Endothelial cell of hepatic sinusoid (primary cell): ENCODE measurements around the gene TRAPPC12.

Experiments
- in situ Hi-C: cut with HindIII; loops from 2 replicates; pipeline ENCODE4 v1.10.0; 2017; ENCODE audit warnings: low sequenced_read_pairs

TRAPPC12 gene

DNA sequence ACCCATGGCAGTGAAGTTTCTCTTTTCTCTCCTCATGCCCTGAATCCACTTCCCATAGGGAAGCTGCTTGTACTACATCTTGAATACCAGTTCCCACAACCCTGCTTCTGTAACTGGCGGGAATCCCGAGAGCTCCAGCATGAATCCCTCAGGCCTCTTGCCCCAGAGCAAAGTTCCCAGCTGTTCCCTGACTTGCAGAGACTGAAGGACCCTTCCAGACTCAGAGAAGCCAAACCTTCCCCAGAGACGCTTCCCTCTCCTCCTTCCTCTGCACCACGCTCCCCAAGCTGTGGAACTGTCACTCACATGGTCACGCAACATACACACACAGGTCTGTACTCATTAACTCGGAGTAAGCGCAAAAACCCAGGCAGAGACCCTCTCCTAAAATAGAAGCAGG lies 26.4 kb downstream of the TRAPPC12 start:
- in situ Hi-C loops = no loop called here

DNA sequence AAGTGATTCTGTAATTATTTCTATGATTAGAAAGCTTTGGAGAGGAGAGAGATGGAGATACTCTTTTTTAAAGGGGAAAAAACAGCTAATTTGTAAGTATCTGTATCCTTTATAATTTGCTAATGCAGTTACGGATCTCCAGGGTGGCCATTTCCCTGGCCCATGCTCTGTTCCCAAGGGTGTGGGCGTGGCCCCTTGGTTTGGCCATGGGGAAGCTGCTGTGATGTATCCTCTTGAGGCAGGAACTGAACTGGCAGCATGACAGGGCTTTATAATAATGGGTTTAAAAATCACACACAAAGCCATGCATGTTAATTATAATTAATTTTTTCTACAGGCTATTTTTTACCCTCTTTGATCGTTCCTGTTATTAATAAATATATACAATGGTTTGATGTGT lies 27.0 kb downstream of the TRAPPC12 start:
- in situ Hi-C loops = no loop called here

- in situ Hi-C loops = no loop called here
Measured at GRCh38 chr2:3408781-3409180, 29.3 kb downstream of the TRAPPC12 start.

GRCh38 chr2:3409627-3410170 lies 30.2 kb downstream of the TRAPPC12 start:
- in situ Hi-C loops = no loop called here

GRCh38 chr2:3411103-3411502 lies 31.6 kb downstream of the TRAPPC12 start:
- in situ Hi-C loops = no loop called here

DNA sequence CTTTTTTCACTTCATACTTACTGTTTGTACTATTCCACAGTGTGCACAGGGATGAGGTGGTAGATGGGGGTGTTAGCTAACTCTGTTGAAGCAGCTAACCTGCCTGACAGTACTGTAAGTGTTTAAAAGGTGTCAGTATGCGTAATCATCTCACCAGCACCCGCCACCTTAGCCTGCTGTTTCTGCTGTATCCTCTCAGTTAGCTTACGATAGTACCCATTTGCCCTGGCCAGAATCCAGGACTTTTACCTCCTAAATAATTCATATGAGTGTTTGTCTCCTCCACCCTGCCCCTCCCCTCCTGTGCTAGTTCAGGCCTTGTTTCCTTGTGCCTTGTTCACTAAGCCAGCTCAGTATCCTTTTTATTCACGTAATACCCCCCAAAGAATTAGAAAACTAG lies 34.2 kb downstream of the TRAPPC12 start:
- in situ Hi-C loops = no loop called here

DNA sequence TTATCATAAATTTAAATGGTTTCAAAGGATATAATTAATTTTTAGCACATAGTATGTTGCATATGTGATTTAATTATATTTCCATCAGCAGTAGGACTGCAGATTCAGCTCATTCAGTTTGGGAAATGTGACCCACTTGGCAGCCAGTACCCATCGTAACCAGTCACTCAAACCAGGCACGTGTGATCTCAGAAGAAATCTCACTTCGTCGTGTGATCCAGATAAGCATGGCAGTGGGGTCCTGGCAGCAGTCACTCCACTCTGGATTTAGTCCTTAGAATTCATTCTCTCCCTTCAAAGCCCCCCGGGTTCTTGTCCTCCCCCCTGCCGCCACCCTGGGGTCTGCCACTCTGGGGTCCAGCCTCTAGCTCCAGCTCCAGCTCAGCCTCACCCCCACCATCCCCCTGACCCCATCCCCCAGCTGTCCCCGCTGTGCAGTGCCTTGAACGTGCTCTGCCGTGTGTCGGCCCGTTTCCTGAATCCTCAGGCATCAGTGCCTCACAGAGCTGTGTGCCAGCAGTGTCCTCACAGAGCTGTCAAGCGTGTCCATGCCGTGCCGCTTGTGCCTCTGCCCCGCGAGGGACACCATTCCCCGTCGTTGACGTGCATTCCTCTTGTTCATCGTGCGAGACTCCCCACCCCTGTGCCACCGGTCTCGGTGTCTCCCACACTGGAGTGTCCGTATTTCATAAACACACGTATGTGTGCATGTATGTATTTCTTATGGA lies 34.8 kb downstream of the TRAPPC12 start:
- in situ Hi-C loops = no loop called here

DNA sequence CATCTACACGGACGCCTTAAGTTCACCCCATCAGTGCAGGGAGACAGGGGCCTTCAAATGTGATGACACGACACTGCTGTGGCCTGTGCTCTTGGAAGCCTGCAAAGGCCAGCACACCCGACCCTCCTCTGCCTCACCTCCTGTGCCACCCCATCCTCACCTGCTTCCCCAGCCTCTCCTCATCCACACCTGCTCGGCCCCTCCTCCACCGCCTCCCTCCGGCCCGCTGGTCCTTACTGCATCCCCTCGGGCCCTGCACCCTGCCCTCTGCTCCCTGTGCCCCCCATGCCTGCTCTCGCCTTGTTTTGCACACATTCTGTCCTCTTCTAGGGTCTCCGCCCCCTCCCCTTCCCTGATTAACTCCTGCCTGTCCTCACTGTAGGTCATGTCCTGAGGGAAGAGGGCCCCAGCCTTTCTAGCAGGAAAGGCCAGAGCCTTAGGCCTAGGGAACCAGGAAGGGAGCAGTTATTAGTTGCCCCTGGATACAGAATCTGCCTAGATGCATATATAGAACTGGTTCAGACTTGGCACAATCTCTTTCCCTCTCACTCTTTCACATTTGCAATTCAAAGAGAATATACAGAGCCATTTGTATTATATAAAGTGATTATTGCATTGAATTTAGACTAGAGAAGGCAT lies 39.4 kb downstream of the TRAPPC12 start:
- in situ Hi-C loops = no loop called here

- in situ Hi-C loops = no loop called here
Measured at GRCh38 chr2:3420076-3420768, 40.7 kb downstream of the TRAPPC12 start.

GRCh38 chr2:3420769-3421397 lies 41.4 kb downstream of the TRAPPC12 start:
- in situ Hi-C loops = no loop called here

DNA sequence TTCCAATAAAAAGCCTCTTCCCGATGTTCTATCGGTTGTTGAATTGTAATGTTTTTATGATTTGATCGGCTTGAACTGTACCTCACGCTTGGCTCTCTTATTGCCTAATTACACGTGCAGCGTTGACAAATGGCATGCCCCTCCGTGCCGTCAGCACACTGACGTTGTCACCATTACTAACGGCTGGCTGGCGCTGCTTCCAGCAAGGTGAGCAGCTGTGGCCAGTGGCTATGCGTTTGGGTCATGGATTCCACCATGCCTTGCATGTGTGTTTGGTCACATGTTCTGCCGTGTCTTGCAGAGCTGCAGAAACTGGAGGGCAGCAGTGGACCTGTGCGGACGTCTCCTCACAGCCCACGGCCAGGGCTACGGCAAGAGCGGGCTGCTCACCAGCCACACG lies 42.1 kb downstream of the TRAPPC12 start:
- in situ Hi-C loops = no loop called here

DNA sequence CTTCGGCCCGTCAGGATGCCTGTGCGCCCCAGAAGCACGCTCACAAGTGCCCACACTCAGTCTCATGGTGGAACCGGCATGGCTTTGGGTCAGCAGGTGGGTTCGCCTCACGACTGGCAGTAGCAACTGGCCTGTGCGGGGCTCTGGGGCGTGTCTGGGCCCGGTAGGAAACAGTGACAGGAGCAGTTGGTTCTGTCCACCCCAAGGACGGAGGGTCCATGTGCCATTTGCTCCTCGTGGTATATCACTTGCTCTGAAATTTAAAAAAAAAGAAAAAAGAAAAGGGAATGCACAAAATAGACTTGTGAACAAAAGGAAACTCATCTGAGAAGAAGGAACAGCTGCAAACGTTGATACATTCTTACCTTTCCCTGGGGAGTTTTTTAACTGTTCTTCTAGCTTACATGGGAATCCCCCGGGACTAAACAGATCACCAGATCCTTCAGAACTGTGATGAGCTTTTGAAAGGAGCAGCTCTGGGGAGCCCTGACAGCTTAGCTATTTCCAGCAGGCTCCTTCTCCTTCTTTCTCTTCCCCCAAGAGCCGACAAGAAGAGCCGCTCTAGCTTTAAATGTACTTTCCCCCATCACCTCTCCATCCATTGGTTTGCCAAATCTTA lies 42.8 kb downstream of the TRAPPC12 start:
- in situ Hi-C loops = no loop called here

DNA sequence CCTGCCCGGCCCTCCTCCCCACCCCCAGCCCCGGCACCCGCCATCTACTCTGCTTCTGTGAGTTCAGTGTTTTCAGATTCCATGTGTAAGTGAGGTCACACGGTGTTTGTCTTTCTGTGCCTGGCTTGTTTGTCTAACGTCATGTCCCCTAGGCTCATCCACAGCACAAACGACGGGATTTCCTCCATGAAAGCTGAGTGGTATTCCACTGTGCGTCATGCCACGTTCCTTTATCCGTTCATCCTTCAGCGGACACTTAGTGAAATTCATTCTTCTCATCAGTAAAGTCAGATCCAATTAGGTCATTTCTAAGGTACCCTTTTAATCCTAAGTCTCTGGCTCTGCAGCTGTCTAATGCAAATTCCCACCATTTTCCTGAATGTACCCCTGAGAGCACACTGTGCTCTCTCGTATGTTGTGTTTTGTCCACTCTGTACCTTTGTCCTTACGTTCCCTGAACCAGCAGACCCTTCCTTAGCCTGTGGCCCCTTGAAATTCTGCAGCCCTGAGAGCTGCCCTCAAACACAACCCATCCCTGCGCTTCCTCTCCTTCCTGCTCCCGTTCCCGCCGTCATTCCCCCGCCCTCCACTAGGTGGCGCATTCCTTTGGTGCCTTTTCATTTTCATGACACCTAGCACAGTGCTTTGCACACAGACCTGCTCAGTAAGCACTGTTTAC lies 44.1 kb downstream of the TRAPPC12 start:
- in situ Hi-C loops = no loop called here

DNA sequence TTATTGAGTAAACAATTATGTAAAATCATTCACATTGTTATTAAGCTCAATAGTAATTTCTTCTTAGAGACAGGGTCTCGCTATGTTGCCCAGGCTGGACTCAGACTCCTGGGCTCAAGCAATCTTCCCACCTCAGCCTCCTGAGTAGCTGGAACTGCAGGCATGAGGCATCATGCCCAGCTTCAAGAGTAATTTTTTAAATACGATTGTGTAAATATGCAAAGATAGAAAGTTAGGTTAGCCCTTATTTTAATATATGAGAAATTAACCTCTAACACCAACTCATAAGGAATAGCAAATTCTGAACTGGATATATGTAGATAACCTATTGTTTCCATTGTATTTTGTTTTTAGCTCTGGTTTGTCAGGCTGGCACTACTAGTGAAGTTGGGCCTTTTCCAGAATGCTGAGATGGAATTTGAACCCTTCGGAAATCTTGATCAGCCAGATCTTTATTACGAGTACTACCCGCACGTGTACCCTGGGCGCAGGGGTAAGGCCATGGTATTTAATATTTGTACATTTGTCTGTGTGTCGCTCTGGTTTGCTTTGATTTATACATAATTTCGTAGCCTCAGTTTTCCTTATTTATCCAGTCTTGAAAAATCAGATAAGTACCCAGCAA lies 44.8 kb downstream of the TRAPPC12 start:
- in situ Hi-C loops = no loop called here

DNA sequence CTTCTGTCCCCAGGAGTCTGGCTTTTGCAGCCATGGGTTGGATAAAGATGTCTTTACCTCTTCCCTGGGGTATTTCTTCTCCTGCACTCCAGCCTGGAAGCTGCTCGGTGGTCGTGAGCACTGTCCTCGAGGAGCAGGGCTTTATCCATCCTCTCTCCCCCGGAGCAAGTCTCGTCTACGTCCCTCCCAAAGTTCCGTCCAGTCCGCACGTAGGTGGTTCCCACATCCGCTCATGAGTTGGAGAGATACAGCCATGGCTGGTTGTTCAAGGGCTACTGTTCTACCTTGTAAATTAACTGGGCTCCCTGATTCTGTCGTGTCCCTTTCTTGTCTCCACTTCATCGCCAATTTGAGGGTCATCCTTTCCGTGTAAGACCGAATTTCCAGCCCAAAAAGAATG lies 47.1 kb downstream of the TRAPPC12 start:
- in situ Hi-C loops = no loop called here

DNA sequence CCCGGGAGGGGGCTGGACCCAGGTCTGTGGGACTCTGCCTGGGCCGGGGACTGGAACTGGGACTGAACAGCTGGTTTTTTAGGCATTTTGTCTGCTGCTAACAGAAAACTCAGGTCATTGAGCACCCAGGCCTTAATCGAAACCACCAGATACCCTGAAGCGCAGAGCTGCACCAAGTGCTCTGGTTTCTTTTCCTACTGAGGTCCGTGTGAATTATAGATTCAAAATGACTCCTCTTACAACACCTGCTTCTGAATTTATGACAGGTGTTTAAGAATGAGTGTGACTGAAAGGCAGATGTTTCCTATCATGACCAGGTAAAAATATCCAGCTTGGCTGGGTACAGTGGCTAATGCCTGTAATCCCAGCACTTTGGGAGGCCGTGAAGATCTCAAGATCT lies 47.8 kb downstream of the TRAPPC12 start:
- in situ Hi-C loops = no loop called here

GRCh38 chr2:3428577-3428976 lies 49.1 kb downstream of the TRAPPC12 start:
- in situ Hi-C loops = no loop called here

DNA sequence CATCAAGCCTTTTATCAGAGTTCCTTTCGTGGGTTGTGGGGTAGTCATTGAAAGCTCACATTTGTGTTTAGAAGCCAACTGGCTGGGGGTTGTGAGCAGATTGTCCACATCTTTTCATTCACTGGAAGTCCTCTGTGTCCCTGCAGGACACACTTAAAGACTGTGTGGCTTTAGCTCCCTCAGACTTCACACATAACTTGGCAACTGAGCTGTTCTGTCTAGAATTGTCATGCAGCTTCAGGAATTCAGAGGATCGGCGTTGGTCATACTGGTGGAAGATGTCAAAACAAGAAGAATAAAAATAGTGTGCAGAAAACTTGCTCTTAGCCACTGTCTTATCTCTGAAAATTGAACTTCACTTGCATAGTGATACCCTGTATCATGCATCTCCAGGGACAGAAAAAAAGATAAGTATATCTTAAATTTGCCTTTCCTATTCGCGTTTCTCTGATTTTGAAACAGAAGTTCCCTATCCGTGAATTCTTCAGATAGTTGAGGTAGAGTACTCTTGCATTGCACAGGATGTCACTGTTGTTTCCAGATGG lies 49.6 kb downstream of the TRAPPC12 start:
- in situ Hi-C loops = no loop called here

DNA sequence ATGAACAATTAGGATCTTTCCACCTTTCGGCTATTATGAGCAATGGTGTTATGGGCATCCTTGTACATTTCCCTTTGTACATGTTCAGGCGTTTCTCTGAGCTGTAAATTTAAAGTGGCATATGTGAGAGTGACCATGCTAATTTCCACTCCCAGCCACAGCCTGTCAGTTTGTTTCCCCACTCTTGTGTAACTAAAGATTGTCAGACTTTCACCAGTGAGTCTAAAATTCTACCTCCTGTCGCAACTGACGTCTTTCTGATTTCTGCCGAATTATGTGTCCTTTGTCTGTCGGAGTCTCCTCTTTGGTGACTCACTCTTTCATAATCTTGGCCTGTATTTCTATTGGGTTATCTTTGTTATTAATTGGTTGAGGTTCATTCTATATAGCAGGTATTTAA lies 50.7 kb downstream of the TRAPPC12 start:
- in situ Hi-C loops = no loop called here
